GM12878 (cell line): ENCODE data around the gene RNF183. TPM values are rescaled to one million over a fixed set of nuclear protein-coding genes. Genes with fewer than 3 reads are reported as not detected.
"Not testable (repeated sequence)": the region's sequence is repeated elsewhere in the genome, so short reads cannot be mapped to it uniquely, and the experiment has no call there.

Source experiments
- ATAC-seq: fragments of 200-7000 bp; cut with Tn5 transposase; 3 replicates; pipeline ENCODE4 v1.9.1; 2020; ENCODE audit warnings: mild to moderate bottlenecking, moderate library complexity
- BruUV-seq: library from RNA; stranded (reverse); fragments of 400-500 nt; replicated peaks from 2 replicates; lab custom pipeline; 2021; lab: Mats Ljungman, UMichigan
- CTCF ChIA-PET: fragments of 300-600 bp; sonication (Branson Sonifier 250); formaldehyde crosslinking; extraction: SDS; loops from one replicate; lab custom pipeline; 2021; ENCODE audit warnings: inconsistent platforms; lab: Yijun Ruan, JAX
- POLR2A ChIA-PET: fragments of 350-600 bp; formaldehyde crosslinking; extraction: SDS; loops from one replicate; lab custom pipeline; 2021; ENCODE audit warnings: inconsistent platforms; lab: Charles Lee
- RAD21 ChIA-PET: fragments of 300-600 bp; sonication (Branson Sonifier 250); formaldehyde crosslinking; loops from one replicate; lab custom pipeline; 2023; ENCODE audit warnings: antibody characterized with exemption; ENCODE audit not compliant: unreplicated experiment; lab: Charles Lee
- SMC1A ChIA-PET: fragments of 300-600 bp; sonication (Branson Sonifier 250); formaldehyde crosslinking; loops from one replicate; lab custom pipeline; 2023; ENCODE audit not compliant: unreplicated experiment, uncharacterized antibody; lab: Charles Lee
- DNase-seq: peaks from one replicate; pipeline ENCODE4 v3.0.0-alpha.2; 2011; ENCODE audit warnings: low read depth, low spot score
- FAIRE-seq: peaks from 3 replicates; lab custom pipeline; 2011; peaks lifted over from hg19 to GRCh38; lab: Jason Lieb, UNC
- H2AFZ ChIP-seq: 2 replicates; pipeline ENCODE4 v1.6.0; 2011; ENCODE audit warnings: low read depth, low read length, control low read depth; ENCODE audit not compliant: control insufficient read depth
- H3K27ac ChIP-seq: 2 replicates; pipeline ENCODE4 v1.5.1; 2011; ENCODE audit warnings: control low read depth; ENCODE audit not compliant: control insufficient read depth, insufficient read depth
- H3K27me3 ChIP-seq, 2 experiments: replicated peaks in 1 of 2; 2 replicates each; pipeline versions ENCODE4 v1.6.0 to v1.6.1; 2011; ENCODE audit warnings: low read length in 1 of 2; ENCODE audit not compliant: control insufficient read depth in 2 of 2, insufficient read depth in 2 of 2
- H3K36me3 ChIP-seq, 2 experiments: 2 replicates each; pipeline ENCODE4 v1.5.1; 2011; ENCODE audit warnings: low read length in 1 of 2; ENCODE audit not compliant: control insufficient read depth in 2 of 2, insufficient read depth in 2 of 2
- H3K4me1 ChIP-seq: 2 replicates; pipeline ENCODE4 v1.6.1; 2011; ENCODE audit warnings: mild to moderate bottlenecking, low read length, moderate library complexity, mixed read lengths; ENCODE audit not compliant: control insufficient read depth, insufficient read depth
- H3K4me2 ChIP-seq: 2 replicates; pipeline ENCODE4 v1.6.0; 2011; ENCODE audit warnings: control low read depth; ENCODE audit not compliant: control insufficient read depth, insufficient read depth
- H3K4me3 ChIP-seq: fragments of 200-600 bp; sonication (generic); 2 replicates; pipeline ENCODE4 v1.5.1; 2016
- H3K79me2 ChIP-seq: 2 replicates; pipeline ENCODE4 v1.6.0; 2011; ENCODE audit warnings: low read length; ENCODE audit not compliant: control insufficient read depth, insufficient read depth
- H3K9ac ChIP-seq: 2 replicates; pipeline ENCODE4 v1.8.0; 2011; ENCODE audit warnings: low read length, control low read depth, mixed read lengths; ENCODE audit not compliant: control insufficient read depth, insufficient read depth
- H3K9me3 ChIP-seq: replicated peaks from 3 replicates; pipeline ENCODE4 v1.5.1; 2011; ENCODE audit warnings: mild to moderate bottlenecking, low read length; ENCODE audit not compliant: control insufficient read depth, insufficient read depth
- H4K20me1 ChIP-seq: 2 replicates; pipeline ENCODE4 v1.6.0; 2011; ENCODE audit not compliant: control insufficient read depth, insufficient read depth
- IKZF2 ChIP-seq, 2 experiments: fragments of 450-650 bp; IDR thresholded peaks; 2 replicates each; pipeline ENCODE4 v1.6.1; 2017; ENCODE audit warnings: mild to moderate bottlenecking in 2 of 2, moderate library complexity in 2 of 2
- RCOR1 ChIP-seq: conservative IDR thresholded peaks from 2 replicates; pipeline ENCODE4 v1.6.1; 2012; ENCODE audit warnings: low read depth, low read length, improper control_type of control experiment
- ZSCAN29 ChIP-seq: fragments of 450-650 bp; IDR thresholded peaks from 2 replicates; pipeline ENCODE4 v1.6.1; 2017; ENCODE audit warnings: mild to moderate bottlenecking, moderate library complexity
- WGBS: methylation state at CpG from one replicate; pipeline ENCODE4 v1.1.6; 2016; ENCODE audit warnings: low lambda C conversion rate; ENCODE audit not compliant: insufficient replicate concordance, insufficient coverage; ENCODE audit errors: missing lambda C conversion rate; 5-methylcytosine and 5-hydroxymethylcytosine counted together
- in situ Hi-C: fragments of 300-500 bp; cut with MboI; formaldehyde crosslinking; loops from 9 replicates; pipeline ENCODE4 v1.14.3; 2018; ENCODE audit warnings: mixed read lengths
- intact Hi-C: fragments of 100-400 bp; cut with micrococcal nuclease; formaldehyde crosslinking; loops from one replicate; pipeline ENCODE4 v1.14.2; 2022; ENCODE audit not compliant: unreplicated experiment
- polyA plus RNA-seq, 11 experiments: library from polyadenylated mRNA; depleted of rRNA in 4 of 11; unstranded in 6 of 11; stranded (reverse) in 5 of 11; fragments of >200 nt; fragmentation: Nextera tagmentation in 4 of 11; fragmentation: Illumina TruSeq in 1 of 11; extraction: Ambion mirVana in 4 of 11; extraction: Trizol in 1 of 11; gene quantifications; 1 replicate in 1 of 11; 2 replicates in 10 of 11; pipeline versions ENCODE4 v1.2.1 to v1.2.3, GENCODE V29; 2011 to 2016; ENCODE audit warnings: inconsistent platforms in 2 of 11, missing spikeins in 2 of 11, low read depth in 1 of 11
- total RNA-seq, 4 experiments: library from RNA; depleted of rRNA in 3 of 4; stranded (reverse); fragments of >200 nt in 3 of 4; fragmentation: Illumina TruSeq in 1 of 4; extraction: Trizol in 1 of 4; gene quantifications; 2 replicates each; pipeline versions ENCODE4 v1.2.1 to v1.2.3, GENCODE V29; 2013 to 2021

Gene RNF183
- total and polyA plus RNA-seq, 10 of the 15 experiments (the other 5 are each of a cell fraction or from before 2014, with no cell fraction given), result 0.03 to 0.26 (median 0.07) TPM; not detected in 6

DNA sequence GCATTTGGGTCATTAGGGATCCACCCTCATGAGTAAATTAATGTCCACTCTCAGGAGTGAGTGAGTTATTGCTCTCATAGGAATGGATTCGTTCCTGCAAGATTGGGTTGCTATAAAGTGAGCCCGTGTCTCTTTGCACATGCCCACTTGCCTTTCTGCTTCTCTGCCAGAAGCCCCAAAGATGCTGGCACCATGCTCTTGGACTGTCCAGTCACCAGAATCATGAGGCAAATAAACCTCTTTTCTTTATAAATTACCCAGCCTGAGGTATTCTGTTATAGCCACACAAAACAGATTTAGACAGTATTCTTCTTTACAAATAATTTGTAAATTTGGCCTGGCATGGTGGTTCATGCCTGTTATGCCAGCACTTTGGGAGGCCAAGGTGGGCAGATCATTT lies 52.4 kb downstream of the RNF183 start:
- Histone ChIP-seq H3K4me1 (peaks cover 13% of the 10 kb centered on the region), H3K4me2 (no peak overlapping the region), H3K27ac (no peak overlapping the region), H3K9ac (no peak overlapping the region), H4K20me1 (no peaks in the 10 kb centered on the region), H2AFZ (no peak overlapping the region), H3K4me3 (no peak overlapping the region), H3K9me3 (no peaks in the 10 kb centered on the region), H3K79me2 (no peaks in the 10 kb centered on the region; the same call in none of the 2 replicates), H3K36me3 (no peaks in the 10 kb centered on the region), H3K27me3 (no peaks in the 10 kb centered on the region)
- no peak for DNase-seq
- TF ChIP-seq RCOR1 (no peak), ZSCAN29 (no peak), IKZF2 (IDR thresholded peaks at IDR 0.05) (no peak)
- 100% methylated on average over 2 of the region's 2 CpGs for WGBS
- intact Hi-C loops (no loop called here), in situ Hi-C loops (no loop called here)
- FAIRE-seq, result no peak
- ChIA-PET SMC1A (no interaction called here), POLR2A (no interaction called here), RAD21 (no interaction called here), CTCF (interaction anchor here (1.2 kb wide), 1 partner anchor 12 kb away, joined by 3 read pairs; no protein-coding TSS in a partner anchor)
- ATAC-seq, result no peak
- no TSS peak for BruUV-seq

DNA sequence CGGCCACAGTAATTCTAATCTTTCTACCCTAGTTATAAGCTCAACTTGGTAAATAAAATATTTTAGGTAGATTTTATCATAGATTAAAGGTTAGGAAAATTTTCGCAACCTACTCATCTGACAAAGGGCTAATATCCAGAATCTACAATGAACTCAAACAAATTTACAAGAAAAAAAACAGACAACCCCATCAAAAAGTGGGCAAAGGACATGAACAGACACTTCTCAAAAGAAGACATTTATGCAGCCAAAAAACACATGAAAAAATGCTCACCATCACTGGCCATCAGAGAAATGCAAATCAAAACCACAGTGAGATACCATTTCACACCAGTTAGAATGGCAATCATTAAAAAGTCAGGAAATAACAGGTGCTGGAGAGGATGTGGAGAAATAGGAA lies 53.5 kb downstream of the RNF183 start:
- H3K9ac ChIP-seq, ATAC-seq, H2AFZ ChIP-seq, FAIRE-seq, H3K79me2 ChIP-seq, H4K20me1 ChIP-seq, DNase-seq, intact Hi-C loops, POLR2A ChIA-PET, RAD21 ChIA-PET, in situ Hi-C loops, CTCF ChIA-PET, H3K4me3 ChIP-seq, H3K9me3 ChIP-seq, BruUV-seq, H3K4me2 ChIP-seq, H3K27ac ChIP-seq, H3K27me3 ChIP-seq, H3K36me3 ChIP-seq: not testable (repeated sequence)
- SMC1A ChIA-PET, result interaction anchor here (1.5 kb wide), 1 partner anchor 23 kb away, joined by 3 read pairs; no protein-coding TSS in a partner anchor
- WGBS, result 100% methylated on average over 2 of the region's 2 CpGs
- H3K4me1 ChIP-seq, result peaks cover 16% of the 10 kb centered on the region
